GM21786 (cell line): ENCODE data around the gene SMOC1.

ENCODE experiments used
- ATAC-seq: cut with Tn5 transposase; IDR thresholded peaks from one replicate; pipeline ENCODE4 v1.9.1; 2021; ENCODE audit not compliant: unreplicated experiment

The SMOC1 gene

GRCh38 chr14:69879175-69880043 lies at the start of gene SMOC1:
TSS of gene SMOC1 (plus strand) at chr14:69879416. CDS start at chr14:69879679, 263 bp downstream.
- no peak for ATAC-seq

GRCh38 chr14:69838881-69839416 lies 40.3 kb upstream of the SMOC1 start:
- no peak for ATAC-seq

GRCh38 chr14:69839661-69840060 lies 39.6 kb upstream of the SMOC1 start:
- no peak for ATAC-seq

- ATAC-seq = no peak
Measured at GRCh38 chr14:69841656-69842055, 37.6 kb upstream of the SMOC1 start.

- no peak for ATAC-seq
Measured at GRCh38 chr14:69842686-69843420, 36.4 kb upstream of the SMOC1 start.

- ATAC-seq = no peak
Measured at GRCh38 chr14:69844171-69844570, 35.0 kb upstream of the SMOC1 start.

- ATAC-seq = no peak
Measured at GRCh38 chr14:69845050-69845581, 34.1 kb upstream of the SMOC1 start.

GRCh38 chr14:69845787-69846186 lies 33.4 kb upstream of the SMOC1 start:
- ATAC-seq = no peak

- ATAC-seq = no peak
Measured at GRCh38 chr14:69848156-69848555, 31.1 kb upstream of the SMOC1 start.

- ATAC-seq = no peak
Measured at GRCh38 chr14:69848903-69849391, 30.3 kb upstream of the SMOC1 start.

GRCh38 chr14:69850086-69850735 lies 29.0 kb upstream of the SMOC1 start:
- ATAC-seq = no peak

GRCh38 chr14:69850736-69851112 lies 28.5 kb upstream of the SMOC1 start:
- ATAC-seq = no peak

- ATAC-seq = no peak
Measured at GRCh38 chr14:69852531-69853321, 26.5 kb upstream of the SMOC1 start.

GRCh38 chr14:69853774-69854173 lies 25.4 kb upstream of the SMOC1 start:
- ATAC-seq = no peak

- no peak for ATAC-seq
Measured at GRCh38 chr14:69854598-69854997, 24.6 kb upstream of the SMOC1 start.

GRCh38 chr14:69855180-69855832 lies 23.9 kb upstream of the SMOC1 start:
- ATAC-seq = no peak

- ATAC-seq = no peak
Measured at GRCh38 chr14:69858801-69859200, 20.4 kb upstream of the SMOC1 start.

- ATAC-seq = no peak
Measured at GRCh38 chr14:69859591-69859990, 19.6 kb upstream of the SMOC1 start.

- ATAC-seq = no peak
Measured at GRCh38 chr14:69860221-69860620, 19.0 kb upstream of the SMOC1 start.
